HCT116 (cell line): Measurements from ENCODE around the gene HHAT. TPM values are rescaled to one million over a fixed set of nuclear protein-coding genes. Genes with fewer than 3 reads are reported as not detected.

Experiments used
- ATAC-seq: fragments of 200-7000 bp; cut with Tn5 transposase; 2 replicates; pipeline ENCODE4 v1.9.1; 2020; ENCODE audit warnings: mild to moderate bottlenecking, moderate library complexity
- BruUV-seq: library from RNA; stranded (reverse); fragments of 400-500 nt; replicated peaks from 2 replicates; lab custom pipeline; 2021; lab: Mats Ljungman, UMichigan
- CTCF ChIA-PET: fragments of 300-600 bp; sonication (Branson Sonifier 250); formaldehyde crosslinking; loops from one replicate; lab custom pipeline; 2021; ENCODE audit warnings: antibody characterized with exemption; lab: Charles Lee
- POLR2A ChIA-PET: fragments of 300-600, 350-600 bp; sonication (Branson Sonifier 250); formaldehyde crosslinking; loops from one replicate; lab custom pipeline; 2021; ENCODE audit warnings: antibody characterized with exemption; lab: Charles Lee
- RAD21 ChIA-PET, 2 experiments: fragments of 300-600 bp; sonication (Branson Sonifier 250); formaldehyde crosslinking; loops; one replicate each; lab custom pipeline; 2023; ENCODE audit warnings: low total read pairs in 2 of 2; ENCODE audit not compliant: uncharacterized antibody in 2 of 2, unreplicated experiment in 2 of 2, low non-redundant PET in 1 of 2; lab: Charles Lee
- DNase-seq: peaks from one replicate; pipeline ENCODE4 v3.0.0-alpha.2; 2010; ENCODE audit warnings: low read depth, low spot score
- H2AFZ ChIP-seq: fragments of 200-600 bp; shearing (Covaris generic), sonication (generic); 2 replicates; pipeline ENCODE4 v1.6.1; 2017; ENCODE audit warnings: low read depth, mixed run types, mixed read lengths, antibody characterized with exemption, low read length; ENCODE audit not compliant: poor library complexity, severe bottlenecking
- H3K27ac ChIP-seq: 2 replicates; pipeline ENCODE4 v1.5.1; 2012; ENCODE audit warnings: low read depth, low read length
- H3K27me3 ChIP-seq: fragments of 200-600 bp; sonication (generic); 2 replicates; pipeline ENCODE4 v1.6.1; 2016; ENCODE audit warnings: mixed run types, low read length, mixed read lengths; ENCODE audit not compliant: insufficient read depth
- H3K36me3 ChIP-seq, 2 experiments: fragments of 200-500 bp in 1 of 2; fragments of 200-600 bp in 1 of 2; sonication (Bioruptor generic) in 1 of 2; sonication (generic) in 1 of 2; 2 replicates each; pipeline versions ENCODE4 v1.5.1 to v1.6.1; 2014 to 2016; ENCODE audit warnings: low read length in 2 of 2, inconsistent platforms in 1 of 2, mixed read lengths in 1 of 2, mixed run types in 1 of 2; ENCODE audit not compliant: insufficient read depth in 2 of 2, control insufficient read depth in 1 of 2
- H3K4me1 ChIP-seq, 2 experiments: fragments of 200-600 bp in 1 of 2; sonication (generic) in 1 of 2; 2 replicates each; pipeline versions ENCODE4 v1.5.1 to v1.6.1; 2012 to 2017; ENCODE audit warnings: low read length in 2 of 2, inconsistent platforms in 1 of 2, mild to moderate bottlenecking in 1 of 2, mixed read lengths in 1 of 2, mixed run types in 1 of 2, moderate library complexity in 1 of 2; ENCODE audit not compliant: insufficient read depth in 2 of 2, control insufficient read depth in 1 of 2
- H3K4me2 ChIP-seq: fragments of 200-600 bp; sonication (generic); 2 replicates; pipeline ENCODE4 v1.6.1; 2017; ENCODE audit warnings: mixed run types, low read length, mixed read lengths
- H3K4me3 ChIP-seq, 2 experiments: fragments of 200-600 bp in 1 of 2; sonication (generic) in 1 of 2; replicated peaks in 1 of 2; 2 replicates each; pipeline ENCODE4 v1.5.1; 2011 to 2016; ENCODE audit warnings: low read length in 2 of 2, control low read depth in 1 of 2, low read depth in 1 of 2, mild to moderate bottlenecking in 1 of 2, mixed read lengths in 1 of 2, mixed run types in 1 of 2
- H3K79me2 ChIP-seq: fragments of 200-600 bp; sonication (generic); 2 replicates; pipeline ENCODE4 v1.6.1; 2017; ENCODE audit warnings: mild to moderate bottlenecking, mixed run types, low read length, moderate library complexity, mixed read lengths; ENCODE audit not compliant: insufficient read depth
- H3K9ac ChIP-seq: fragments of 200-600 bp; sonication (generic); 2 replicates; pipeline ENCODE4 v1.6.1; 2016; ENCODE audit warnings: low read length, mixed read lengths
- H3K9me2 ChIP-seq: fragments of 200-600 bp; sonication (generic), shearing (Covaris generic); 2 replicates; pipeline ENCODE4 v1.6.1; 2017; ENCODE audit warnings: mixed run types, mild to moderate bottlenecking, moderate library complexity; ENCODE audit not compliant: insufficient read depth
- H3K9me3 ChIP-seq, 2 experiments: fragments of 200-500 bp in 1 of 2; fragments of 200-600 bp in 1 of 2; sonication (Bioruptor generic) in 1 of 2; sonication (generic) in 1 of 2; 2 replicates each; pipeline ENCODE4 v1.6.1; 2014 to 2017; ENCODE audit warnings: low read length in 2 of 2, mixed read lengths in 2 of 2, inconsistent platforms in 1 of 2, low read depth in 1 of 2, mild to moderate bottlenecking in 1 of 2, mixed run types in 1 of 2, moderate library complexity in 1 of 2; ENCODE audit not compliant: control insufficient read depth in 1 of 2, insufficient read depth in 1 of 2
- H4K20me1 ChIP-seq: fragments of 200-600 bp; sonication (generic), shearing (Covaris generic); 2 replicates; pipeline ENCODE4 v1.6.1; 2017; ENCODE audit warnings: mixed run types, mild to moderate bottlenecking, moderate library complexity; ENCODE audit not compliant: insufficient read depth
- CBX3 ChIP-seq: IDR thresholded peaks from 2 replicates; pipeline ENCODE4 v1.6.1; 2012; ENCODE audit warnings: low read depth
- EGR1 ChIP-seq: IDR thresholded peaks from 2 replicates; pipeline ENCODE4 v1.6.1; 2012; ENCODE audit warnings: low read depth
- ELF1 ChIP-seq: IDR thresholded peaks from 2 replicates; pipeline ENCODE4 v1.6.1; 2012; ENCODE audit warnings: low read depth, borderline replicate concordance
- EZH2phosphoT487 ChIP-seq: fragments of 200-600 bp; IDR thresholded peaks from 2 replicates; pipeline ENCODE4 v1.6.1; 2018; ENCODE audit warnings: antibody characterized with exemption, borderline replicate concordance
- RAD21 ChIP-seq: IDR thresholded peaks from 2 replicates; pipeline ENCODE4 v1.6.1; 2012; ENCODE audit warnings: low read depth, mild to moderate bottlenecking
- SIN3A ChIP-seq: IDR thresholded peaks from 2 replicates; pipeline ENCODE4 v1.6.1; 2012; ENCODE audit warnings: low read depth
- SRF ChIP-seq: IDR thresholded peaks from 2 replicates; pipeline ENCODE4 v1.6.1; 2012; ENCODE audit warnings: low read depth
- TCF7L2 ChIP-seq: IDR thresholded peaks from 2 replicates; pipeline ENCODE4 v1.7.0; 2011; ENCODE audit warnings: borderline replicate concordance, inconsistent platforms; ENCODE audit not compliant: insufficient read depth, insufficient read length; ENCODE audit errors: extremely low read depth
- YY1 ChIP-seq: IDR thresholded peaks from 2 replicates; pipeline ENCODE4 v1.6.1; 2011; ENCODE audit warnings: low read length, low read depth, moderate library complexity, mild to moderate bottlenecking; ENCODE audit not compliant: insufficient replicate concordance; ENCODE audit errors: extremely low read depth
- ZFX ChIP-seq: fragments of 450-650 bp; IDR thresholded peaks from 2 replicates; pipeline ENCODE4 v1.6.1; 2017
- ZNF274 ChIP-seq: fragments of 200-500 bp; sonication (Bioruptor generic); IDR thresholded peaks from 2 replicates; pipeline ENCODE4 v1.6.1; 2014; ENCODE audit warnings: mild to moderate bottlenecking, low read depth, low read length, inconsistent platforms
- intact Hi-C: fragments of 100-400 bp; cut with micrococcal nuclease; formaldehyde crosslinking; loops from 2 replicates; pipeline ENCODE4 v1.10.0; 2022
- total RNA-seq: library from RNA; stranded (reverse); gene quantifications from one replicate; pipeline ENCODE4 v1.2.1, GENCODE V29; 2021; ENCODE audit not compliant: unreplicated experiment
- TF ChIP-seq, protein P1 (sequence below), 3 experiments: fragments of 200-600 bp in 1 of 3; sonication (generic) in 1 of 3; IDR thresholded peaks in 2 of 3; conservative IDR thresholded peaks in 1 of 3; 2 replicates each; pipeline ENCODE4 v1.5.1; 2012 to 2017; ENCODE audit warnings: low read depth in 2 of 3, low read length in 2 of 3, antibody characterized with exemption in 1 of 3, borderline replicate concordance in 1 of 3, control low read depth in 1 of 3, mild to moderate bottlenecking in 1 of 3, mixed read lengths in 1 of 3, mixed run types in 1 of 3, moderate library complexity in 1 of 3; ENCODE audit not compliant: insufficient read depth in 1 of 3
- TF ChIP-seq, protein P2 (sequence below): IDR thresholded peaks from 2 replicates; pipeline ENCODE4 v1.6.1; 2012
- TF ChIP-seq, protein P3 (sequence below): IDR thresholded peaks from 2 replicates; pipeline ENCODE4 v1.6.1; 2012; ENCODE audit warnings: low read depth

HHAT gene
- total RNA-seq, 1 experiment from 2014 or later: 2.7 TPM

DNA sequence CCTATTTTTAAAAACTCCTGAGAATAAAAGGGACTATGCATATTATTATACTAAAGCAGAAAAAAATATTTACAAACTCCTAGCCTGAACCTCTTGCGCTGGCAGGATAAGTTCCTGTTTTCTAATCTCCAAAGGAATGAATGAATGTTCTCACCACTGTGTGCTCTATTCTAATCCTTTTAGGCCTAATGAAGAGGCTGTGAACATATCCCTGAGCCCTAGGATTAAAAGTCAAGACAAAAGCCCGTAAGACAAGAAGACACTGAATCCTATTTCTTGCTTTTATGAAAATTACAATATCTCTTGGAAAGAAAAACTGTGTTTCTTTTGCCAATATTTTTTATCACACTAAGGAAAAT is 317.5 kb downstream of the HHAT start:
- Histone ChIP-seq H2AFZ (no peak overlapping the region), H3K36me3 (no peaks in the 10 kb centered on the region), H3K9ac (no peak overlapping the region), H3K9me2 (no peaks in the 10 kb centered on the region), H3K27ac (no peak overlapping the region), H3K27me3 (peaks cover 19% of the 10 kb centered on the region), H3K9me3 (no peaks in the 10 kb centered on the region), H3K4me2 (no peak overlapping the region), H4K20me1 (no peaks in the 10 kb centered on the region), H3K79me2 (no peaks in the 10 kb centered on the region), H3K4me1 (no peaks in the 10 kb centered on the region), H3K4me3 (no peak overlapping the region)
- no peak for DNase-seq
- ChIA-PET CTCF (no interaction called here), POLR2A (no interaction called here), RAD21 (no interaction called here)
- ATAC-seq: no peak
- intact Hi-C loops: no loop called here
- BruUV-seq: no TSS peak
- TF ChIP-seq ELF1 (no peak), SRF (no peak), YY1 (no peak), CBX3 (no peak), TCF7L2 (no peak), RAD21 (no peak), ZFX (no peak), EZH2phosphoT487 (no peak), EGR1 (no peak), SIN3A (no peak), ZNF274 (no peak)
- TF ChIP-seq, protein P1, sequence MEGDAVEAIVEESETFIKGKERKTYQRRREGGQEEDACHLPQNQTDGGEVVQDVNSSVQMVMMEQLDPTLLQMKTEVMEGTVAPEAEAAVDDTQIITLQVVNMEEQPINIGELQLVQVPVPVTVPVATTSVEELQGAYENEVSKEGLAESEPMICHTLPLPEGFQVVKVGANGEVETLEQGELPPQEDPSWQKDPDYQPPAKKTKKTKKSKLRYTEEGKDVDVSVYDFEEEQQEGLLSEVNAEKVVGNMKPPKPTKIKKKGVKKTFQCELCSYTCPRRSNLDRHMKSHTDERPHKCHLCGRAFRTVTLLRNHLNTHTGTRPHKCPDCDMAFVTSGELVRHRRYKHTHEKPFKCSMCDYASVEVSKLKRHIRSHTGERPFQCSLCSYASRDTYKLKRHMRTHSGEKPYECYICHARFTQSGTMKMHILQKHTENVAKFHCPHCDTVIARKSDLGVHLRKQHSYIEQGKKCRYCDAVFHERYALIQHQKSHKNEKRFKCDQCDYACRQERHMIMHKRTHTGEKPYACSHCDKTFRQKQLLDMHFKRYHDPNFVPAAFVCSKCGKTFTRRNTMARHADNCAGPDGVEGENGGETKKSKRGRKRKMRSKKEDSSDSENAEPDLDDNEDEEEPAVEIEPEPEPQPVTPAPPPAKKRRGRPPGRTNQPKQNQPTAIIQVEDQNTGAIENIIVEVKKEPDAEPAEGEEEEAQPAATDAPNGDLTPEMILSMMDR (IDR thresholded peaks at IDR 0.05 in 2 of 3, conservative IDR thresholded peaks at IDR 0.05 in 1 of 3; ENCODE audit: borderline replicate concordance in 1 of 3, insufficient read depth in 1 of 3, low read depth in 2 of 3, low read length in 2 of 3): no peak
- TF ChIP-seq, protein P2, sequence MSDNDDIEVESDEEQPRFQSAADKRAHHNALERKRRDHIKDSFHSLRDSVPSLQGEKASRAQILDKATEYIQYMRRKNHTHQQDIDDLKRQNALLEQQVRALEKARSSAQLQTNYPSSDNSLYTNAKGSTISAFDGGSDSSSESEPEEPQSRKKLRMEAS: no peak
- TF ChIP-seq, protein P3, sequence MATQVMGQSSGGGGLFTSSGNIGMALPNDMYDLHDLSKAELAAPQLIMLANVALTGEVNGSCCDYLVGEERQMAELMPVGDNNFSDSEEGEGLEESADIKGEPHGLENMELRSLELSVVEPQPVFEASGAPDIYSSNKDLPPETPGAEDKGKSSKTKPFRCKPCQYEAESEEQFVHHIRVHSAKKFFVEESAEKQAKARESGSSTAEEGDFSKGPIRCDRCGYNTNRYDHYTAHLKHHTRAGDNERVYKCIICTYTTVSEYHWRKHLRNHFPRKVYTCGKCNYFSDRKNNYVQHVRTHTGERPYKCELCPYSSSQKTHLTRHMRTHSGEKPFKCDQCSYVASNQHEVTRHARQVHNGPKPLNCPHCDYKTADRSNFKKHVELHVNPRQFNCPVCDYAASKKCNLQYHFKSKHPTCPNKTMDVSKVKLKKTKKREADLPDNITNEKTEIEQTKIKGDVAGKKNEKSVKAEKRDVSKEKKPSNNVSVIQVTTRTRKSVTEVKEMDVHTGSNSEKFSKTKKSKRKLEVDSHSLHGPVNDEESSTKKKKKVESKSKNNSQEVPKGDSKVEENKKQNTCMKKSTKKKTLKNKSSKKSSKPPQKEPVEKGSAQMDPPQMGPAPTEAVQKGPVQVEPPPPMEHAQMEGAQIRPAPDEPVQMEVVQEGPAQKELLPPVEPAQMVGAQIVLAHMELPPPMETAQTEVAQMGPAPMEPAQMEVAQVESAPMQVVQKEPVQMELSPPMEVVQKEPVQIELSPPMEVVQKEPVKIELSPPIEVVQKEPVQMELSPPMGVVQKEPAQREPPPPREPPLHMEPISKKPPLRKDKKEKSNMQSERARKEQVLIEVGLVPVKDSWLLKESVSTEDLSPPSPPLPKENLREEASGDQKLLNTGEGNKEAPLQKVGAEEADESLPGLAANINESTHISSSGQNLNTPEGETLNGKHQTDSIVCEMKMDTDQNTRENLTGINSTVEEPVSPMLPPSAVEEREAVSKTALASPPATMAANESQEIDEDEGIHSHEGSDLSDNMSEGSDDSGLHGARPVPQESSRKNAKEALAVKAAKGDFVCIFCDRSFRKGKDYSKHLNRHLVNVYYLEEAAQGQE: no peak
